Measurements from ENCODE around the gene RBPMS2. TPM values are rescaled to one million over a fixed set of nuclear protein-coding genes. Genes with fewer than 3 reads are reported as not detected.
"Not testable (repeated sequence)": the region's sequence is repeated elsewhere in the genome, so short reads cannot be mapped to it uniquely, and the experiment has no call there.

RBPMS2 gene
- total and polyA plus RNA-seq, 2 donors (not counting 3 experiments of a cell fraction or from before 2014, with no cell fraction given), result 2.3 to 7.8 TPM

DNA sequence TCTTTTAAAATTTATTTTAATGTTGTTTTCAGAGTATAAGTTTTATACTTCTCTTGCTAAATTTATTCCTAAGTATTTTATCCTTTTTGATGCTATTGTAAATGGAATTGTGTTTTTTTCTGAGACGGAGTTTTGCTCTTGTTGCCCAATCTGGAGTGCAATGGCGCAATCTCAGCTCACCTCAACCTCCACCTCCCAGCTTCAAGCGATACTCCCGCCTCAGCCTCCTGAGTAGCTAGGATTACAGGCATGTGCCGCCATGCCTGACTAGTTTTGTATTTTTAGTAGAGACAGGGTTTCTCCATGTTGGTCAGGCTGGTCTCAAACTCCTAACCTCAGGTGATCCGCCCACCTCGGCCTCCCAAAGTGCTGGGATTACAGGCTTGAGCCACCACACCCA is 19.9 kb upstream of the RBPMS2 start:
- H3K27me3 ChIP-seq (ENCODE audit: control insufficient read depth in 2 of 2, insufficient read depth in 2 of 2, low read length in 2 of 2); H3K4me2 ChIP-seq (ENCODE audit: insufficient read depth, low read length); BruUV-seq (replicated peaks); DNase-seq (ENCODE audit: low read depth, low spot score); H3K27ac ChIP-seq (ENCODE audit: insufficient read depth, low read depth, low read length); H2AFZ ChIP-seq (ENCODE audit: low read depth, low read length); H3K9me1 ChIP-seq (replicated peaks; ENCODE audit: control insufficient read depth, extremely low read depth, insufficient read depth, low read length); H3K4me3 ChIP-seq (replicated peaks in 1 of 3; ENCODE audit: insufficient read depth in 1 of 3, low read depth in 1 of 3, low read length in 3 of 3); H3K4me1 ChIP-seq (ENCODE audit: control insufficient read depth, extremely low read depth, insufficient read depth, low read length); H4K20me1 ChIP-seq (replicated peaks; ENCODE audit: control insufficient read depth, extremely low read depth, insufficient read depth, low read length); H3K9me3 ChIP-seq (replicated peaks; ENCODE audit: control insufficient read depth, insufficient read depth, low read length); FAIRE-seq; H3K9ac ChIP-seq (replicated peaks; ENCODE audit: extremely low read depth, insufficient read depth, low read length); H3K79me2 ChIP-seq (ENCODE audit: control insufficient read depth, insufficient read depth, low read length); POLR2A ChIA-PET; H3K36me3 ChIP-seq (ENCODE audit: control insufficient read depth in 2 of 2, extremely low read depth in 1 of 2, insufficient read depth in 2 of 2, low read length in 2 of 2); dilution Hi-C loops (cut with MboI; ENCODE audit: extremely low pct_ligation_motif_present, low sequenced_read_pairs); intact Hi-C loops (cut with micrococcal nuclease): not testable (repeated sequence)
- CTCF ChIA-PET, result interaction anchor here (1.1 kb wide), 1 partner anchor 29 kb away, joined by 3 read pairs; no protein-coding TSS in a partner anchor

DNA sequence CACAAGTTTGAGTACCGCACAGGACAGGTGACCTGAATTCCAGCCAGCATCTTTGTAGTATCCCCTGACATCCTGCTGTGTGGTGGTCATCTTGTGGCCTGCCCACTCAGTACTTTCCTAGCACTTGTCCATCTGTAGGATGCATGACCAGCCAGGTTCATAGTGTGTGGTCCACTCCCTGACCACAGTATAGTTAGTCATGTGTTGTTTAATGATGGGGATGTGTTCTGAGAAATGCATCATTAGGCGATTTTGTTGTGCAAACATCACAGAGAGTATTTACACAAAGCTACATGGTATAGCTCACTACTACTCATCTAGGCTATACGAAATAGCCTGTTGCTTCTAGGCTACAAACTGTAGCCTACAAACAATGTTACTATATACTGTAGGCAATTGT is 16.9 kb upstream of the RBPMS2 start:
- Histone ChIP-seq H3K79me2 (ENCODE audit: control insufficient read depth, insufficient read depth, low read length) (no peaks in the 10 kb centered on the region), H3K27ac (ENCODE audit: insufficient read depth, low read depth, low read length) (no peak overlapping the region), H3K9ac (replicated peaks; ENCODE audit: extremely low read depth, insufficient read depth, low read length) (no peak overlapping the region), H3K36me3 (ENCODE audit: control insufficient read depth in 2 of 2, extremely low read depth in 1 of 2, insufficient read depth in 2 of 2, low read length in 2 of 2) (no peaks in the 10 kb centered on the region), H2AFZ (ENCODE audit: low read depth, low read length) (no peak overlapping the region), H4K20me1 (replicated peaks; ENCODE audit: control insufficient read depth, extremely low read depth, insufficient read depth, low read length) (no peaks in the 10 kb centered on the region), H3K4me1 (ENCODE audit: control insufficient read depth, extremely low read depth, insufficient read depth, low read length) (no peaks in the 10 kb centered on the region), H3K27me3 (ENCODE audit: control insufficient read depth in 2 of 2, insufficient read depth in 2 of 2, low read length in 2 of 2) (no peaks in the 10 kb centered on the region), H3K9me3 (replicated peaks; ENCODE audit: control insufficient read depth, insufficient read depth, low read length) (no peaks in the 10 kb centered on the region), H3K4me3 (replicated peaks in 1 of 3; ENCODE audit: insufficient read depth in 1 of 3, low read depth in 1 of 3, low read length in 3 of 3) (no peak overlapping the region), H3K9me1 (replicated peaks; ENCODE audit: control insufficient read depth, extremely low read depth, insufficient read depth, low read length) (no peaks in the 10 kb centered on the region), H3K4me2 (ENCODE audit: insufficient read depth, low read length) (no peak overlapping the region)
- intact Hi-C loops (cut with micrococcal nuclease), result no loop called here
- ChIA-PET CTCF (no interaction called here), POLR2A (interaction anchor here (0.7 kb wide), 1 partner anchor 108 kb away, joined by 4 read pairs; no protein-coding TSS in a partner anchor)
- TF ChIP-seq JUN (IDR thresholded peaks at IDR 0.05; ENCODE audit: borderline replicate concordance, insufficient read depth, insufficient read length, low read depth) (no peak), GATA2 (IDR thresholded peaks at IDR 0.05; ENCODE audit: insufficient read depth, insufficient read length, low read depth, low read length) (no peak), FOS (IDR thresholded peaks at IDR 0.05; ENCODE audit: borderline replicate concordance, insufficient read depth, low read length) (no peak), MYC (IDR thresholded peaks at IDR 0.05; ENCODE audit: low read depth, low read length) (no peak), POLR2A (IDR thresholded peaks at IDR 0.05; ENCODE audit: low read depth, low read length) (no peak)
- TF ChIP-seq, protein P1, sequence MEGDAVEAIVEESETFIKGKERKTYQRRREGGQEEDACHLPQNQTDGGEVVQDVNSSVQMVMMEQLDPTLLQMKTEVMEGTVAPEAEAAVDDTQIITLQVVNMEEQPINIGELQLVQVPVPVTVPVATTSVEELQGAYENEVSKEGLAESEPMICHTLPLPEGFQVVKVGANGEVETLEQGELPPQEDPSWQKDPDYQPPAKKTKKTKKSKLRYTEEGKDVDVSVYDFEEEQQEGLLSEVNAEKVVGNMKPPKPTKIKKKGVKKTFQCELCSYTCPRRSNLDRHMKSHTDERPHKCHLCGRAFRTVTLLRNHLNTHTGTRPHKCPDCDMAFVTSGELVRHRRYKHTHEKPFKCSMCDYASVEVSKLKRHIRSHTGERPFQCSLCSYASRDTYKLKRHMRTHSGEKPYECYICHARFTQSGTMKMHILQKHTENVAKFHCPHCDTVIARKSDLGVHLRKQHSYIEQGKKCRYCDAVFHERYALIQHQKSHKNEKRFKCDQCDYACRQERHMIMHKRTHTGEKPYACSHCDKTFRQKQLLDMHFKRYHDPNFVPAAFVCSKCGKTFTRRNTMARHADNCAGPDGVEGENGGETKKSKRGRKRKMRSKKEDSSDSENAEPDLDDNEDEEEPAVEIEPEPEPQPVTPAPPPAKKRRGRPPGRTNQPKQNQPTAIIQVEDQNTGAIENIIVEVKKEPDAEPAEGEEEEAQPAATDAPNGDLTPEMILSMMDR (IDR thresholded peaks at IDR 0.05; ENCODE audit: extremely low read depth in 1 of 2, insufficient read depth in 1 of 2, low read depth in 1 of 2, low read length in 2 of 2), result no peak
- DNase-seq (ENCODE audit: low read depth, low spot score) (no peak), FAIRE-seq (no peak)
- BruUV-seq (replicated peaks), result no TSS peak
- dilution Hi-C loops (cut with MboI; ENCODE audit: extremely low pct_ligation_motif_present, low sequenced_read_pairs), result no loop called here

Measured in endothelial cell of umbilical vein (primary cell).